Activated CD4-positive, alpha-beta memory T cell treated with anti-CD3 and anti-CD28 coated beads, Interleukin-2, amount 10 ng/mL, durations not matched to agents 7 days and 5 days (primary cell): ENCODE results near the gene GRIK4. TPM values are rescaled to one million over a fixed set of nuclear protein-coding genes. Genes with fewer than 3 reads are reported as not detected.

Experiments
- CTCF ChIA-PET: fragments of 350-600 bp; sonication (Branson Sonifier 250); formaldehyde crosslinking; loops from one replicate; lab custom pipeline; 2021; ENCODE audit warnings: antibody characterized with exemption, inconsistent platforms; lab: Charles Lee
- POLR2A ChIA-PET: fragments of 350-600 bp; sonication (Branson Sonifier 250); formaldehyde crosslinking; loops from one replicate; lab custom pipeline; 2021; ENCODE audit warnings: antibody characterized with exemption; lab: Charles Lee
- DNase-seq: peaks from one replicate; pipeline ENCODE4 v3.0.0-alpha.2; 2020
- H3K27ac Mint-ChIP-seq: one replicate; pipeline ENCODE4 v1.8.0; 2021; ENCODE audit warnings: mild to moderate bottlenecking, mixed read lengths
- H3K27me3 Mint-ChIP-seq: one replicate; pipeline ENCODE4 v1.8.0; 2021; ENCODE audit warnings: mixed read lengths
- H3K36me3 Mint-ChIP-seq: one replicate; pipeline ENCODE4 v1.8.0; 2021; ENCODE audit warnings: low read depth, mixed read lengths
- H3K4me1 Mint-ChIP-seq: one replicate; pipeline ENCODE4 v1.8.0; 2021; ENCODE audit warnings: mixed read lengths
- H3K4me3 Mint-ChIP-seq: one replicate; pipeline ENCODE4 v1.8.0; 2021; ENCODE audit warnings: mild to moderate bottlenecking, mixed read lengths
- H3K9me3 Mint-ChIP-seq: one replicate; pipeline ENCODE4 v1.8.0; 2021; ENCODE audit warnings: mixed read lengths
- total RNA-seq, 2 experiments: library from RNA; stranded (reverse); gene quantifications; one replicate each; pipeline ENCODE4 v1.2.3, GENCODE V29; 2021

GRIK4 gene
- total RNA-seq, 2 experiments from 2014 or later: not detected

- H3K27ac Mint-ChIP-seq: no peak overlapping the region
- DNase-seq: no peak
- H3K4me1 Mint-ChIP-seq: peaks cover 4% of the 10 kb centered on the region
- H3K27me3 Mint-ChIP-seq: peaks cover 52% of the 10 kb centered on the region
- no peaks in the 10 kb centered on the region for H3K9me3 Mint-ChIP-seq
- ChIA-PET POLR2A (no interaction called here), CTCF (no interaction called here)
- H3K36me3 Mint-ChIP-seq: no peaks in the 10 kb centered on the region
- no peak overlapping the region for H3K4me3 Mint-ChIP-seq
Measured at GRCh38 chr11:120513436-120514315, 2.1 kb downstream of the GRIK4 start.

GRCh38 chr11:120514541-120515121, 3.1 kb downstream of the GRIK4 start:
- Mint-ChIP-seq H3K4me3 (no peak overlapping the region), H3K27ac (no peak overlapping the region), H3K9me3 (no peaks in the 10 kb centered on the region), H3K4me1 (peaks cover 4% of the 10 kb centered on the region), H3K36me3 (no peaks in the 10 kb centered on the region), H3K27me3 (peaks cover 47% of the 10 kb centered on the region)
- DNase-seq: no peak
- ChIA-PET POLR2A (no interaction called here), CTCF (no interaction called here)

GRCh38 chr11:120515186-120515723, 3.7 kb downstream of the GRIK4 start:
- Mint-ChIP-seq H3K9me3 (no peaks in the 10 kb centered on the region), H3K36me3 (no peaks in the 10 kb centered on the region), H3K27ac (no peak overlapping the region), H3K4me1 (peaks cover 4% of the 10 kb centered on the region), H3K4me3 (no peak overlapping the region), H3K27me3 (peaks cover 46% of the 10 kb centered on the region)
- DNase-seq: no peak
- ChIA-PET CTCF (no interaction called here), POLR2A (no interaction called here)

GRCh38 chr11:120516461-120517389, 5.2 kb downstream of the GRIK4 start:
- Mint-ChIP-seq H3K27me3 (peaks cover 38% of the 10 kb centered on the region), H3K36me3 (no peaks in the 10 kb centered on the region), H3K27ac (no peak overlapping the region), H3K4me1 (peaks cover 2% of the 10 kb centered on the region), H3K4me3 (no peak overlapping the region), H3K9me3 (no peaks in the 10 kb centered on the region)
- CTCF ChIA-PET: no interaction called here
- no peak for DNase-seq
- POLR2A ChIA-PET: no interaction called here

GRCh38 chr11:120517390-120517761, 5.8 kb downstream of the GRIK4 start:
- POLR2A ChIA-PET: no interaction called here
- H3K36me3 Mint-ChIP-seq: no peaks in the 10 kb centered on the region
- no peak overlapping the region for H3K27ac Mint-ChIP-seq
- CTCF ChIA-PET: no interaction called here
- no peak for DNase-seq
- H3K4me3 Mint-ChIP-seq: no peak overlapping the region
- no peaks in the 10 kb centered on the region for H3K9me3 Mint-ChIP-seq
- peaks cover 38% of the 10 kb centered on the region for H3K27me3 Mint-ChIP-seq
- H3K4me1 Mint-ChIP-seq: peaks cover 2% of the 10 kb centered on the region

- H3K4me3 Mint-ChIP-seq: no peak overlapping the region
- peaks cover 2% of the 10 kb centered on the region for H3K4me1 Mint-ChIP-seq
- ChIA-PET CTCF (no interaction called here), POLR2A (no interaction called here)
- H3K9me3 Mint-ChIP-seq: no peaks in the 10 kb centered on the region
- H3K27ac Mint-ChIP-seq: no peak overlapping the region
- no peaks in the 10 kb centered on the region for H3K36me3 Mint-ChIP-seq
- DNase-seq: no peak
- H3K27me3 Mint-ChIP-seq: peaks cover 36% of the 10 kb centered on the region
Measured at GRCh38 chr11:120517801-120518291, 6.3 kb downstream of the GRIK4 start.

- POLR2A ChIA-PET: no interaction called here
- Mint-ChIP-seq H3K27me3 (peaks cover 31% of the 10 kb centered on the region), H3K4me3 (no peak overlapping the region), H3K9me3 (no peaks in the 10 kb centered on the region), H3K36me3 (no peaks in the 10 kb centered on the region), H3K4me1 (no peaks in the 10 kb centered on the region), H3K27ac (no peak overlapping the region)
- CTCF ChIA-PET: no interaction called here
- no peak for DNase-seq
Measured at GRCh38 chr11:120518356-120518755, 6.8 kb downstream of the GRIK4 start.

- CTCF ChIA-PET: no interaction called here
- Mint-ChIP-seq H3K4me1 (no peaks in the 10 kb centered on the region), H3K27ac (no peak overlapping the region), H3K4me3 (no peak overlapping the region), H3K36me3 (no peaks in the 10 kb centered on the region), H3K9me3 (no peaks in the 10 kb centered on the region), H3K27me3 (peaks cover 23% of the 10 kb centered on the region)
- POLR2A ChIA-PET: no interaction called here
- DNase-seq: no peak
Measured at GRCh38 chr11:120519474-120519873, 7.9 kb downstream of the GRIK4 start.

GRCh38 chr11:120520091-120520822, 8.7 kb downstream of the GRIK4 start:
- CTCF ChIA-PET: no interaction called here
- H3K4me3 Mint-ChIP-seq: no peak overlapping the region
- no peak for DNase-seq
- H3K27ac Mint-ChIP-seq: no peak overlapping the region
- POLR2A ChIA-PET: no interaction called here
- H3K27me3 Mint-ChIP-seq: peaks cover 19% of the 10 kb centered on the region
- no peaks in the 10 kb centered on the region for H3K36me3 Mint-ChIP-seq
- no peaks in the 10 kb centered on the region for H3K4me1 Mint-ChIP-seq
- H3K9me3 Mint-ChIP-seq: no peaks in the 10 kb centered on the region

GRCh38 chr11:120521176-120521575, 9.6 kb downstream of the GRIK4 start:
- Mint-ChIP-seq H3K9me3 (no peaks in the 10 kb centered on the region), H3K36me3 (no peaks in the 10 kb centered on the region), H3K4me1 (no peaks in the 10 kb centered on the region), H3K27me3 (peaks cover 10% of the 10 kb centered on the region), H3K4me3 (no peak overlapping the region), H3K27ac (no peak overlapping the region)
- DNase-seq: no peak
- POLR2A ChIA-PET: no interaction called here
- CTCF ChIA-PET: no interaction called here

GRCh38 chr11:120522021-120522420, 10.5 kb downstream of the GRIK4 start:
- ChIA-PET POLR2A (no interaction called here), CTCF (no interaction called here)

GRCh38 chr11:120522736-120523135, 11.2 kb downstream of the GRIK4 start:
- H3K27ac Mint-ChIP-seq: no peak overlapping the region
- peaks cover 5% of the 10 kb centered on the region for H3K27me3 Mint-ChIP-seq

More at GRCh38 chr11:120522021-120522420, 10.5 kb downstream of the GRIK4 start:
- Mint-ChIP-seq H3K4me1 (no peaks in the 10 kb centered on the region), H3K27me3 (peaks cover 5% of the 10 kb centered on the region), H3K9me3 (no peaks in the 10 kb centered on the region), H3K36me3 (no peaks in the 10 kb centered on the region), H3K27ac (no peak overlapping the region), H3K4me3 (no peak overlapping the region)
- no peak for DNase-seq

More at GRCh38 chr11:120522736-120523135, 11.2 kb downstream of the GRIK4 start:
- H3K36me3 Mint-ChIP-seq: no peaks in the 10 kb centered on the region
- no peak overlapping the region for H3K4me3 Mint-ChIP-seq
- no peaks in the 10 kb centered on the region for H3K9me3 Mint-ChIP-seq
- no peaks in the 10 kb centered on the region for H3K4me1 Mint-ChIP-seq
- POLR2A ChIA-PET: no interaction called here
- CTCF ChIA-PET: no interaction called here
- DNase-seq: no peak
